Measurements from ENCODE around the gene AQP1.

- TF ChIP-seq POLR2A (IDR thresholded peaks at IDR 0.05) (no peak), CTCF (IDR thresholded peaks at IDR 0.05) (no peak)
Observed at GRCh38 chr7:30896783-30897637, 14.6 kb upstream of the AQP1 start.
